Gastroesophageal sphincter (tissue), 3 donors: ENCODE data around the gene CYB561.

Source experiments
- CTCF ChIP-seq, 4 experiments: fragments of 200-600 bp in 2 of 4; fragments of 450-650 bp in 2 of 4; sonication (generic) in 1 of 4; IDR thresholded peaks; one replicate each; pipeline ENCODE4 v1.5.1; 2017 to 2019; ENCODE audit warnings: antibody characterized with exemption in 4 of 4, mild to moderate bottlenecking in 2 of 4, moderate library complexity in 2 of 4
- EP300 ChIP-seq: sonication (generic); formaldehyde crosslinking; IDR thresholded peaks from one replicate; pipeline ENCODE4 v1.6.1; 2017; ENCODE audit warnings: antibody characterized with exemption, mild to moderate bottlenecking
- POLR2A ChIP-seq, 2 donors: fragments of 450-650 bp; IDR thresholded peaks; one replicate each; pipeline ENCODE4 v1.6.1; 2017; ENCODE audit warnings: antibody characterized with exemption in 2 of 2, mild to moderate bottlenecking in 2 of 2, moderate library complexity in 1 of 2
- POLR2AphosphoS5 ChIP-seq: sonication (generic); formaldehyde crosslinking; IDR thresholded peaks from one replicate; pipeline ENCODE4 v1.6.1; 2017; ENCODE audit warnings: antibody characterized with exemption

- TF ChIP-seq CTCF (IDR thresholded peaks at IDR 0.05) (no peak), POLR2A (IDR thresholded peaks at IDR 0.05) (no peak), EP300 (no peak), POLR2AphosphoS5 (no peak)
Observed at GRCh38 chr17:63491413-63491812, 45.3 kb upstream of the CYB561 start.
